K562 (cell line): ENCODE data around the gene TPO. TPM values are rescaled to one million over a fixed set of nuclear protein-coding genes. Genes with fewer than 3 reads are reported as not detected.

Experiments
- ATAC-seq: fragments of 200-7000 bp; cut with Tn5 transposase; 3 replicates; pipeline ENCODE4 v1.9.1; 2020; ENCODE audit warnings: moderate library complexity
- BruUV-seq: library from RNA; stranded (reverse); fragments of 400-500 nt; replicated peaks from 2 replicates; lab custom pipeline; 2021; lab: Mats Ljungman, UMichigan
- CTCF ChIA-PET: fragments of 300-600 bp; formaldehyde crosslinking; extraction: SDS; loops from one replicate; lab custom pipeline; 2021; ENCODE audit warnings: low intra/inter-chr PET ratio; lab: Yijun Ruan, JAX
- POLR2A ChIA-PET: fragments of 300-600, 350-650 bp; sonication (Branson Sonifier 250); formaldehyde crosslinking; extraction: SDS; loops from one replicate; lab custom pipeline; 2021; ENCODE audit warnings: antibody characterized with exemption, inconsistent platforms; lab: Yijun Ruan, JAX
- DNase-seq, 4 experiments: peaks; one replicate each; pipeline versions ENCODE4 v3.0.0 to v3.0.0-alpha.2; 2011 to 2018; ENCODE audit warnings: low spot score in 3 of 4, mixed read lengths in 3 of 4; ENCODE audit errors: extremely low read depth in 1 of 4
- FAIRE-seq: peaks from 2 replicates; lab custom pipeline; 2011; peaks lifted over from hg19 to GRCh38; lab: Jason Lieb, UNC
- H2AFZ ChIP-seq: 2 replicates; pipeline ENCODE4 v1.6.0; 2011; ENCODE audit warnings: low read depth, low read length, control low read depth, inconsistent platforms
- H3K27ac ChIP-seq: fragments of 200-600 bp; 3 replicates; pipeline ENCODE4 v1.8.0; 2011; ENCODE audit warnings: low read depth, mild to moderate bottlenecking, control low read depth, inconsistent platforms, low read length, moderate library complexity, mixed read lengths; ENCODE audit errors: extremely low read depth
- H3K27me3 ChIP-seq, 2 experiments: fragments of 300-600 bp in 1 of 2; 2 replicates in 1 of 2; 3 replicates in 1 of 2; pipeline versions ENCODE4 v1.6.0 to v1.8.0; 2011; ENCODE audit warnings: inconsistent platforms in 2 of 2, low read length in 2 of 2, mild to moderate bottlenecking in 1 of 2, mixed read lengths in 1 of 2, moderate library complexity in 1 of 2; ENCODE audit not compliant: control insufficient read depth in 2 of 2, insufficient read depth in 2 of 2
- H3K36me3 ChIP-seq: fragments of 300-600 bp; 3 replicates; pipeline ENCODE4 v1.8.0; 2011; ENCODE audit warnings: mild to moderate bottlenecking, low read length, inconsistent platforms; ENCODE audit not compliant: control insufficient read depth, insufficient read depth
- H3K4me1 ChIP-seq, 2 experiments: fragments of 200-600 bp in 1 of 2; replicated peaks in 1 of 2; 2 replicates in 1 of 2; 3 replicates in 1 of 2; pipeline versions ENCODE4 v1.5.1 to v1.8.0; 2011; ENCODE audit warnings: inconsistent platforms in 2 of 2, low read length in 2 of 2, mild to moderate bottlenecking in 1 of 2, mixed read lengths in 1 of 2, moderate library complexity in 1 of 2; ENCODE audit not compliant: control insufficient read depth in 2 of 2, insufficient read depth in 2 of 2
- H3K4me2 ChIP-seq: 2 replicates; pipeline ENCODE4 v1.6.1; 2011; ENCODE audit warnings: low read length, control low read depth, inconsistent platforms, mixed read lengths; ENCODE audit not compliant: insufficient read depth
- H3K4me3 ChIP-seq: fragments of 200-600 bp; sonication (generic), shearing (Covaris generic); 2 replicates; pipeline ENCODE4 v1.5.1; 2016; ENCODE audit warnings: control low read depth, inconsistent platforms
- H3K79me2 ChIP-seq: fragments of 200-600 bp; 3 replicates; pipeline ENCODE4 v1.8.0; 2011; ENCODE audit warnings: low read length, inconsistent platforms; ENCODE audit not compliant: control insufficient read depth, insufficient read depth
- H3K9ac ChIP-seq, 2 experiments: 2 replicates each; pipeline versions ENCODE4 v1.6.0 to v1.6.1; 2011; ENCODE audit warnings: low read depth in 2 of 2, low read length in 2 of 2, control low read depth in 1 of 2, inconsistent platforms in 1 of 2, mild to moderate bottlenecking in 1 of 2, mixed read lengths in 1 of 2; ENCODE audit not compliant: insufficient read depth in 1 of 2
- H3K9me1 ChIP-seq: one replicate; pipeline ENCODE4 v1.6.0; 2011; ENCODE audit warnings: inconsistent platforms, mild to moderate bottlenecking, low read length, moderate library complexity; ENCODE audit not compliant: control insufficient read depth, insufficient read depth
- H3K9me3 ChIP-seq: replicated peaks from 2 replicates; pipeline ENCODE4 v1.5.1; 2011; ENCODE audit warnings: low read depth, low read length, inconsistent platforms; ENCODE audit not compliant: control insufficient read depth, insufficient read depth
- H4K20me1 ChIP-seq: replicated peaks from 2 replicates; pipeline ENCODE4 v1.6.1; 2011; ENCODE audit warnings: low read length, inconsistent platforms, mixed read lengths; ENCODE audit not compliant: control insufficient read depth, insufficient read depth
- ARID2 ChIP-seq: fragments of 450-650 bp; IDR thresholded peaks from 2 replicates; pipeline ENCODE4 v1.6.1; 2017; ENCODE audit warnings: antibody characterized with exemption, mild to moderate bottlenecking
- GABPB2 ChIP-seq: fragments of 250-450 bp; sonication (Bioruptor Pico); conservative IDR thresholded peaks from 2 replicates; pipeline ENCODE4 v1.5.1; 2021; ENCODE audit warnings: mild to moderate bottlenecking
- HLTF ChIP-seq: fragments of 450-650 bp; IDR thresholded peaks from 2 replicates; pipeline ENCODE4 v1.6.1; 2016
- ILF3 ChIP-seq: fragments of 450-650 bp; IDR thresholded peaks from 2 replicates; pipeline ENCODE4 v1.6.1; 2018; ENCODE audit warnings: antibody characterized with exemption, mild to moderate bottlenecking, moderate library complexity, borderline replicate concordance
- IRF9 ChIP-seq: fragments of 450-650 bp; IDR thresholded peaks from 2 replicates; pipeline ENCODE4 v1.6.1; 2016; ENCODE audit warnings: missing biosample characterization, missing genetic modification characterization
- MIER1 ChIP-seq: fragments of 450-650 bp; IDR thresholded peaks from 2 replicates; pipeline ENCODE4 v1.6.1; 2016; ENCODE audit warnings: antibody characterized with exemption, mild to moderate bottlenecking, low read depth
- PHB ChIP-seq: fragments of 250-450 bp; sonication (Bioruptor Pico); IDR thresholded peaks from 2 replicates; pipeline ENCODE4 v1.5.0; 2021
- POLR2B ChIP-seq: fragments of 450-650 bp; IDR thresholded peaks from 2 replicates; pipeline ENCODE4 v1.6.1; 2018; ENCODE audit warnings: low read depth; ENCODE audit not compliant: partially characterized antibody
- SNRNP70 ChIP-seq: fragments of 200-400 bp; formaldehyde crosslinking; optimal IDR thresholded peaks from 2 replicates; pipeline ENCODE3; 2017; ENCODE audit warnings: low read depth, low read length
- SP1 ChIP-seq: sonication (generic); formaldehyde crosslinking; IDR thresholded peaks from 2 replicates; pipeline ENCODE4 v1.8.1; 2022; ENCODE audit warnings: mild to moderate bottlenecking, missing genetic modification reagents
- SRSF9 ChIP-seq: fragments of 200-400 bp; formaldehyde crosslinking; IDR thresholded peaks from 2 replicates; pipeline ENCODE4 v1.6.1; 2017; ENCODE audit warnings: low read depth, low read length, borderline replicate concordance
- TRIM28 ChIP-seq: fragments of 450-650 bp; IDR thresholded peaks from 2 replicates; pipeline ENCODE4 v1.6.1; 2017
- YY1 ChIP-seq, 3 experiments: IDR thresholded peaks; 2 replicates each; pipeline ENCODE4 v1.6.1; 2011; ENCODE audit warnings: low read length in 2 of 3, mild to moderate bottlenecking in 2 of 3, moderate library complexity in 2 of 3, borderline replicate concordance in 1 of 3, control low read depth in 1 of 3, low read depth in 1 of 3; ENCODE audit not compliant: insufficient read depth in 3 of 3, insufficient replicate concordance in 2 of 3, control insufficient read depth in 1 of 3, insufficient read length in 1 of 3; ENCODE audit errors: extremely low read depth in 1 of 3
- ZNF24 ChIP-seq: fragments of 450-650 bp; IDR thresholded peaks from 2 replicates; pipeline ENCODE4 v1.6.1; 2016
- ZNF75A ChIP-seq: fragments of 450-650 bp; formaldehyde crosslinking; IDR thresholded peaks from 2 replicates; pipeline ENCODE4 v1.4.0; 2020; ENCODE audit warnings: mild to moderate bottlenecking
- WGBS: fragments of 100-300 bp; shearing (Covaris generic); methylation state at CpG from one replicate; pipeline ENCODE4 v1.1.6; 2016; ENCODE audit warnings: low coverage, mixed read lengths; ENCODE audit not compliant: insufficient coverage; ENCODE audit errors: missing lambda C conversion rate; 5-methylcytosine and 5-hydroxymethylcytosine counted together
- in situ Hi-C: fragments of 300-500 bp; cut with MboI; formaldehyde crosslinking; loops from 4 replicates; pipeline ENCODE4 v1.15.0; 2018; ENCODE audit warnings: inconsistent platforms, mixed read lengths
- intact Hi-C: fragments of 100-400 bp; cut with micrococcal nuclease; formaldehyde crosslinking; loops from 2 replicates; pipeline ENCODE4 v1.14.2; 2022
- polyA plus RNA-seq, 8 experiments: library from polyadenylated mRNA; depleted of rRNA in 4 of 8; stranded (reverse) in 5 of 8; unstranded in 3 of 8; fragments of >200 nt; fragmentation: Nextera tagmentation in 2 of 8; fragmentation: Illumina TruSeq in 1 of 8; extraction: Ambion mirVana in 2 of 8; extraction: Trizol in 1 of 8; gene quantifications; 2 replicates each; pipeline versions ENCODE4 v1.2.1 to v1.2.3, GENCODE V29; 2011 to 2014; ENCODE audit warnings: inconsistent platforms in 1 of 8, missing spikeins in 1 of 8
- total RNA-seq, 7 experiments: library from RNA; depleted of rRNA in 6 of 7; stranded (reverse); fragments of >200 nt in 6 of 7; fragmentation: Illumina TruSeq in 2 of 7; extraction: Trizol in 2 of 7; gene quantifications; 2 replicates each; pipeline versions ENCODE4 v1.2.1 to v1.2.3, GENCODE V29; 2011 to 2021; ENCODE audit warnings: low replicate concordance in 1 of 7

Gene TPO
- total and polyA plus RNA-seq, 9 of the 15 experiments (the other 6 are each of a cell fraction or from before 2014, with no cell fraction given) = not detected

GRCh38 chr2:1552611-1553010 is 139.3 kb downstream of the TPO start:
- Histone ChIP-seq H3K36me3 (no peaks in the 10 kb centered on the region), H4K20me1 (no peaks in the 10 kb centered on the region), H3K27ac (no peak overlapping the region), H3K9ac (no peak overlapping the region), H3K27me3 (peaks cover 0 to 11% of the 10 kb centered on the region in 2 experiments; a peak in 2 of 5 replicates), H3K4me1 (peaks cover 0 to 6% of the 10 kb centered on the region in 2 experiments; a peak in 1 of 5 replicates), H3K9me1 (no peaks in the 10 kb centered on the region), H3K79me2 (no peaks in the 10 kb centered on the region), H2AFZ (no peak overlapping the region), H3K4me3 (no peak overlapping the region), H3K4me2 (no peak overlapping the region), H3K9me3 (no peaks in the 10 kb centered on the region)
- intact Hi-C loops = no loop called here
- TF ChIP-seq YY1 (IDR thresholded peaks at IDR 0.05; ENCODE audit: borderline replicate concordance in 1 of 3, control insufficient read depth in 1 of 3, extremely low read depth in 1 of 3, insufficient read depth in 3 of 3, insufficient read length in 1 of 3, insufficient replicate concordance in 2 of 3, low read depth in 1 of 3, low read length in 2 of 3) (no peak), ARID2 (no peak), GABPB2 (CRISPR knock-in tag) (no peak), IRF9 (tag) (no peak), ZNF75A (CRISPR knock-in tag) (no peak), HLTF (no peak), ZNF24 (no peak), POLR2B (no peak), TRIM28 (no peak), SRSF9 (no peak), MIER1 (no peak), SNRNP70 (no peak), PHB (no peak), ILF3 (no peak), SP1 (no peak)
- FAIRE-seq (no peak), ATAC-seq (no peak), DNase-seq (no peak)
- ChIA-PET POLR2A (no interaction called here), CTCF (no interaction called here)
- 0% methylated on average over 7 of the region's 7 CpGs for WGBS
- no TSS peak for BruUV-seq
- in situ Hi-C loops = no loop called here
